Brain pericyte (primary cell): Measurements from ENCODE around the gene COLGALT1.
"Not testable (repeated sequence)": the region's sequence is repeated elsewhere in the genome, so short reads cannot be mapped to it uniquely, and the experiment has no call there.

Source experiments
- DNase-seq: peaks from one replicate; pipeline ENCODE4 v3.0.0-alpha.2; 2012; ENCODE audit warnings: low read depth, low spot score

Gene COLGALT1

DNA sequence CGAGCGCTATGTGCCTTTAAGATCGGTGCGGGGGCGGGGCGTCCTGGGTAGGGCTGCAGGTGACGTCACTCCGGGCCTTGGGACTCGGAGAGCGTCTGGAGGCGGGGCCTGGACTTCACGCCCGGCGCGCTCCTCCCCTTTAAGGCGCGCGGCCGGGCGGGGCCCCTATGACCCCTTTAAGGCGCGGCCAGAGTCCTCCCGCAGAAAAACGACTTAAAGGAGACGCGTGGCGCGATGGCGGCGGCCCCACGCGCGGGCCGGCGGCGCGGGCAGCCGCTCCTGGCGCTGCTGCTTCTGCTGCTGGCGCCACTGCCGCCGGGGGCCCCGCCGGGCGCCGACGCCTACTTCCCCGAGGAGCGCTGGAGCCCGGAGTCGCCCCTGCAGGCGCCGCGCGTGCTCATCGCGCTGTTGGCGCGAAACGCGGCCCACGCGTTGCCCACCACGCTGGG, at the start of gene COLGALT1:
TSS of gene COLGALT1 (plus strand) at position 170 of the 449 bp plus-strand sequence. CDS start at position 235, 65 bp downstream.
- peak; percentile 86 for DNase-seq

GRCh38 chr19:17506745-17507144, 48.7 kb upstream of the COLGALT1 start:
- DNase-seq = no peak

- DNase-seq = not testable (repeated sequence)
These were observed 46.9 kb upstream of the COLGALT1 start for GRCh38 chr19:17508558-17508933.

DNA sequence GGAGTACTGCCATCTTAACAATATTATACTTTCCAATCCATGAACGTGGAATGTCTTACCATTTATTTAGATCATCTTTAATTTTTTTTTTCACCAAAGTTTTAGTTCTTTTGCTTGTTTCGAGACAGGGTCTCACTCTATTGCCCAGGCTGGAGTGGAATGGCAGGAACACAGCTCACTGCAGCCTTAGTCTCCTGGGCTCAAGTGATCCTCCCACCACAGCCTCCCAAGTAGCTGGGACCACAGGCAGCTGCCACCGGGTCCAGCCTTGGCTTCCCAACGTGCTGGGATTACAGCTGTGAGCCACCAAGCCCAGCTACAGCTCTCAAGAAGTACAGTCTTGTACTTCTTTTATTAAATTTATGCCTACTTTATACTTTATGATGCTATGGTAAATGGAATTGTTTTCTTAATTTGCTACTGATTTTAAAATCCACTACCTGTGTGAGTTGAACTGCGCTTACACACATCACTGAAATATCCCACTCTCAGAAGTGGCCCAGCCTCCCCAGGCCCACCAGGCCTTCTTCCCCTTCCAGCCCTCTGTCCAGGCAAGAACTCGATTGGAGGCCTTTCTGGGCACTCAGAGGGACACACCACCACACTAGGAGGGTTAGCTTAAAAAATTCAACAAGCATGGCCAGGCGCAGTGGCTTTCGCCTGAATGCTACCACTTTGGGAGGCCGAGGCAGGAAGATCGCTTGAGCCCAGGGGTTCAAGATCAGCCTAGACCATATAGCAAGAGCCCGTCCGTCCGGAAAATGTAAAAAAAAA, 45.0 kb upstream of the COLGALT1 start:
- DNase-seq = no peak

DNA sequence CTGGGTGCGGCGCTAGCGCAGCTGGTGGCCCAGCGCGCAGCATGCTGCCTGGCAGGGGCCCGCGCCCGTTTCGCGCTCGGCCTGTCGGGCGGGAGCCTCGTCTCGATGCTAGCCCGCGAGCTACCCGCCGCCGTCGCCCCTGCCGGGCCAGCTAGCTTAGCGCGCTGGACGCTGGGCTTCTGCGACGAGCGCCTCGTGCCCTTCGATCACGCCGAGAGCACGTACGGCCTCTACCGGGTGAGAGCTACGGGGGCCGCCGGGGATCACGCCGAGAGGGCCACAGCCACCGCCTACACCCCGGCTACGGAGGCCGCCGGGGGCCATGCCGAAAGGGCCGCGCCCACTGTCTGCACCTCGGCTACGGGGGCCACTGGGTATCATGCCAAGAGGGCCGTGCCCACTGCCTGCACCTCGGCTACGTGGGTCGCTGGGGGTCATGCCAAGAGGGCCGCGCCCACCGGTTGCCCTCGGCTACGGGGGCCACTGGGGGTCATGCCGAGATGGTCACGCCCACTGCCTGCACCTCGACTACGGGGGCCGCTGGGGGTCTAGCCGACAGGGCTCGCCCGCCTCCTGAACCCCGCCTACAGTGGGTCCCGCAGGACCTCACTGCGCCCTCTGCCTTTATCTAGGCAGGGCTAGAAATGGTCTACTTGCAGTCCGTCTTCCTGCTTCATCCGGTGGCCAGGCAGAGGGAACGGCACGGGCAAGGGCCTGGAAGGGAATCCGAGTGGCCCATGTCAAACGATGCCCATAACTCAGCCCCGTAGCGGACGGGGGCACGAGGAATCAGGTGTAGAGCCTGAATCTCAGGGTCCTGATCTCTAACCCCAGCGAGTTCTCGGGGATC, 43.5 kb upstream of the COLGALT1 start:
- DNase-seq = peak; percentile 70

DNA sequence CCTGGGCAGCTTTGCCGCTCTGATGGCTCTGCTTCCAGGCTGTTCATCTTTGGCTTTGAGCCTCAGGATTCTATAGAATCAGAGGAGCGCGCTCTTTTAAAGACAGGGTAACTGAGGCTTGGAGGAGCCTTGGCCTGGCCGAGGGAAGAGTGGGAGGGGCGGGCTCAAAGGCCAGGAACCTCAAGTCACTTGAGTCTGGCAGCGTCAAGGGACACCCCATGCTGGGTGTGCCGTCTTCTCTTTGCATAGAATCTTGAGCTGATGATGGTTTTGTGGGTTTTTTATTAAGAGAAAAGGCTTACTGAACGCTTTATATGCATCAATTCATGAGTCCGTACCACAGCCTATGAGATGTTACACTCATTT, 42.9 kb upstream of the COLGALT1 start:
- no peak for DNase-seq

DNA sequence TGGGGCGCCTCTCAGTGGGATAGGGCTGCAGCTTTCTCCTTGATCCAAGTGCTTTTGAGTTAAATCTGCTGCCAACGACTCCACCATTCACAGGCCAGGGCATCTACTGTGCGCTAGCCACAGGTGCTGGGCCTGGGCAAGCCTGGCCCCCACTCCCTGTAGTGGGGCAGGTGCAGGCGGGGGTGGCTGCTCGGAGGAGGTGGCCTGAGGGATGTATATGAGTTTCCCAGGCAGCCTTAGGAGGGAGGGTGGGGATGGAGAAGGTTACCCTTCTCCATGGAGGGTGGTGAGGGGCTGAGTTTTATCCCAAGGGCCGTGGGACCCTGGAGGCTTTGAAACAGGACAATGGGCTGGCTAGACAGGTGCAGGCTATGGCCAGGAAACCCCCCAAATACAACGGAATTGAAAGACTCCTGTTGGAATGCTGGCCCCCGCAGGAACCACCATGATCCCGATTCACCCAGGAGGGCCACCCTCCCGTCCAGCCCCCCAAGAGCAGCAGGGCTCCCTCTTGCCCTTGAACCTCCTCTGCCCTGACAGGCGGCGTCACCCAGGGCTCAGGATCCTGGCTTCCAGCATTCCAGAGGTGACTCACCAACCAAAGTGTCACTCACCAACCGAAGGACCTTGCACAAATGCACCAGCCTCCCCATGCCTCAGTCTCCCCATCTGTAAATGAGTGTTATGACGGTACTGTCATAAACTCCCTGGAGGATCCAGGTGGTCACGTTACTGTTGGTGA, 39.9 kb upstream of the COLGALT1 start:
- no peak for DNase-seq

GRCh38 chr19:17517898-17518297, 37.6 kb upstream of the COLGALT1 start:
- no peak for DNase-seq

DNA sequence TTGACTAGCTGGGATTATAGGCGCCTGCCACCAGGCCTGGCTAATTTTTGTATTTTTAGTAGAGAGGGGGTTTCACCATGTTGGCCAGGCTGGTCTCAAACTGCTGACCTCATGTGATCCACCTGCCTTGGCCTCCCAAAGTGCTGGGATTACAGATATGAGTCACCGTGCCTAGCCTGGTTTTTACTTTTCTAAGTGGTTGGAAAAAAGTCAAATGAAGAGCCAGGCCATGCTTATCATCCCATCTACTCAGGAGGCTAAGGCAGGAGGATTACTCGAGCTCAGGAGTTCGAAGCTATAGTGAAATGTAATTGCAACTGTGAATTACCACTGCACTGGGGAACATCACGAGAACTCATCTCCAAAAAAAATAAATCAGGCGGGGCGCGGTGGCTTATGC, 36.8 kb upstream of the COLGALT1 start:
- DNase-seq = not testable (repeated sequence)

DNA sequence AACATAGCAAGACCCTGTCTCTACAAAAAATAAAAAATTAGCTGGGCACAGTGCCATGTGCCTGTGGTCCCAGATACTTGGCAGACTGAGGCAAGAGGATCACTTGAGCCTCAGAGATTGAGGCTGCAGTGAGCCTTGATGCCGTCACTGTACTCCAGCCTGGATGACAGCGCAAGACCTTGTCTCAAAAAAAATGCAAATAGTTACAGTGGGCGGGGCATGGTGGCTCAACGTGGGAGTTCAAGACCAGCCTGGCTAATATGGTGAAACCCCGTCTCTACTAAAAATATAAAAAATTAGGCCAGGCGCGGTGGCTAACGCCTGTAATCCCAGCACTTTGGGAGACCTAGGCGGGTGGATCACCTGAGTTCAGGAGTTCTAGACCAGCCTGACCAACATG, 35.5 kb upstream of the COLGALT1 start:
- no peak for DNase-seq

DNA sequence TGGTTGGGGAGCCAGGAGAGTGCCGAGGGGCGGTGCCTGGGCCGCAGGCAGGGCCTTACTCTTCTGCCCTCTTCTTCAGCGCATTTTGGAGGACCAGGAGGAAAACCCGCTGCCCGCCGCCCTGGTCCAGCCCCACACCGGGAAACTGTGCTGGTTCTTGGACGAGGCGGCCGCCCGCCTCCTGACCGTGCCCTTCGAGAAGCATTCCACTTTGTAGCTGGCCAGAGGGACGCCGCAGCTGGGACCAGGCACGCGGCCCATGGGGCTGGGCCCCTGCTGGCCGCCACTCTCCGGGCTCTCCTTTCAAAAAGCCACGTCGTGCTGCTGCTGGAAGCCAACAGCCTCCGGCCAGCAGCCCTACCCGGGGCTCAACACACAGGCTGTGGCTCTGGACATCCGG, 34.6 kb upstream of the COLGALT1 start:
- no peak for DNase-seq

DNA sequence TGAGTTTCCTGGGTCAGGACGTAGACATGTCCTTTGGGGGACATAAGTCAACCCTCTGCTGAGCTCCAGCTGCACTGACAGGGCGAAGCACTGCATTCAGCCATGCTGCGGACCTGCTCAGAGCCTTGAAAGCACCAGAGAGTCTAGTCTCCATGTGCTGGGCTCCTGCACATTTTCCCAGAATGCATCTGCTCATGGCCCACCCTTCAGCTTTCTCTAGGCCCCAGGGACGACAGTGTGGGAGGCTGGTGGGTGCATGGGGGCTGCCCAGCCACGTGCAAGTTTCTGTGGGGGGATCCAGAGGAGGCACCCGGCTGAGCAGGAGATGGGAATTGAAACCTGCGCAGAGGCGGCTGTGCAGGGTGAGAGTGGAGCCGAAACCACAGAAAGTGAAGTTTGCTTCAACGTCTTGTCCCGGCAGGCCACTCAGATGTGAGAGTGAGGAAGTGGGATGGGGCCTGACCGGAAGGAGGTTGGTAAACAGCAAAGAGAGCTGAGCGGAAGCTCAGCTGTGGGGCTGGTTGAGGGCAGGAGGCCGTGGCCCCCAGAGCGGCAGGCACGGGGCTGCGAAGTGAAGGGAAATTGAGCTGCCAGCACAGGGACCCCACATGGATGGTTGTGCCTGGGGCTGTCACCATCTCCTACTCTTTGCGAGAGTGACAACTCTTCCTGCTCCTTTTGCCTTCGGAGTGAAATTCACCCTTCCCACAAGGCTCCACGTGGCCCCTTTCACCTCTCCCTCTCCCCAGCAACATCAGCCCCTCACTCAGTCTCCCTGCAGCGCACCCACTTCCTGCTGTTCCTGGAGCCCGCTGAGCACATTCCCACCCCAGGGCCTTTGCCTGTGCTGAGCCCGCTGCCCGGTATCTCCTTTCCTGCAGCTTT, 32.2 kb upstream of the COLGALT1 start:
- DNase-seq = no peak

GRCh38 chr19:17524651-17525050, 30.8 kb upstream of the COLGALT1 start:
- no peak for DNase-seq

- DNase-seq = no peak
These were observed 30.3 kb upstream of the COLGALT1 start for GRCh38 chr19:17525141-17525540.

- DNase-seq = no peak
These were observed 28.5 kb upstream of the COLGALT1 start for GRCh38 chr19:17526922-17527321.

GRCh38 chr19:17527326-17527725, 28.1 kb upstream of the COLGALT1 start:
- no peak for DNase-seq

DNA sequence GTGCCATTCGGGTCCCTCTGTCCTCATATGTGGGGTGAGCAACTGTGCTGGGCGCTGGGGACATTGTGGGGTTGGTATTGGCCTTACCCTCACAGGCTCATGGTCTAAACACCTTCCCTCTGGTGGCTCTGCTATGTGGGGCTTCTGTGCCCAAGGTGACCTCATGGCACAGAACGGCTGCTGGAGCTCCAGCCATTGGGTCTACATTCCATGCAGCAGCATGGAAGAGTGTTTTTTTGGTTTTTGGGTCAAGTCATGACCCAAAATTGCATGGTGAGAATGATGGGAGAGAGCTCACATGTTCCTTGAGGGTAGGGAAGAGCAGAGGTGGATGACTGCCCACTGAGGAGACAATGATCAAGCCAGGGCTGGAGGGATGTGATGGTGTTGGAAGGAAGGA, 26.8 kb upstream of the COLGALT1 start:
- DNase-seq = no peak

GRCh38 chr19:17529239-17530158, 25.9 kb upstream of the COLGALT1 start:
- DNase-seq = no peak

GRCh38 chr19:17530586-17530985, 24.9 kb upstream of the COLGALT1 start:
- DNase-seq = no peak

GRCh38 chr19:17532116-17532515, 23.3 kb upstream of the COLGALT1 start:
- DNase-seq = no peak
